ENCODE results near the gene TOMT.

DNA sequence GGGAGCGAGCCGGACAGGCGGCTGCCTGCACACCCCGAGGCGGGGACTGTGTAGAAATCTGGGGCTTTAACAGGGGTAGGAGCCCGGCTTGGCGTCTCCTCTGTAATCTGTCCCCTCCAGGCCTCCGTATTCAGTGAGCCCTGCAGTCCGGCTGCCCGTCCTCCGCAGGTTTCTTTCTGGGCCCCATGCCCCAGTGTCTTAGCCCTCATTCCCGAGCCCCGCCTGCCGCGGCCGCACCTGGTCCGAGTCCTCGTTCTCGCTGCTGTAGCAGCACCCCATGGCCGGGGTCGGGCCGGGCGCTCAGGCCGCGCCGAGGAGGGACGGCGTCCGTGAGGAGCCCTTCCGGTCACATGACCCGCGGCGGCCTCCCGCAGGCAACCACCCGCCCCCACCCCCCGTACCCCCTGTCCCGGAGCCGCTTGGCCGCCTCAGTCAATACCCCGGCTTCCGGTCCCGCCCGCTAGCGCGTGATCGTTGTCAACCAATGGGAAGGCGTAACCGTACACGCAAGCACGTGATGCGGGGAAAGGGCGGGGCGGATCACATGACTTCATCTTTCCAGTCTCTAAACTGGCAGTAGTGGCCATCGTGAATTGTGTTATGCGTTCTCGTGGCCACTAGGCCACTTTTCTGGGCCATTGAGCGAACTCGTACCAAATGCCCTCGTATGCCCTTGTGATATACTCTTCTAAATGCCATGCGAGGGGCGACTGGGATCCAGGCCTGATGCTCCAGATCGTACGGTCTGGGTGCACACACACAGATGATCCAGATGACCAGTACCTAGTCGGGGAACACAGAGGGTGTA lies 2.6 kb upstream of the TOMT start, which contains the start of gene LAMTOR1:
- TF ChIP-seq, protein P1, sequence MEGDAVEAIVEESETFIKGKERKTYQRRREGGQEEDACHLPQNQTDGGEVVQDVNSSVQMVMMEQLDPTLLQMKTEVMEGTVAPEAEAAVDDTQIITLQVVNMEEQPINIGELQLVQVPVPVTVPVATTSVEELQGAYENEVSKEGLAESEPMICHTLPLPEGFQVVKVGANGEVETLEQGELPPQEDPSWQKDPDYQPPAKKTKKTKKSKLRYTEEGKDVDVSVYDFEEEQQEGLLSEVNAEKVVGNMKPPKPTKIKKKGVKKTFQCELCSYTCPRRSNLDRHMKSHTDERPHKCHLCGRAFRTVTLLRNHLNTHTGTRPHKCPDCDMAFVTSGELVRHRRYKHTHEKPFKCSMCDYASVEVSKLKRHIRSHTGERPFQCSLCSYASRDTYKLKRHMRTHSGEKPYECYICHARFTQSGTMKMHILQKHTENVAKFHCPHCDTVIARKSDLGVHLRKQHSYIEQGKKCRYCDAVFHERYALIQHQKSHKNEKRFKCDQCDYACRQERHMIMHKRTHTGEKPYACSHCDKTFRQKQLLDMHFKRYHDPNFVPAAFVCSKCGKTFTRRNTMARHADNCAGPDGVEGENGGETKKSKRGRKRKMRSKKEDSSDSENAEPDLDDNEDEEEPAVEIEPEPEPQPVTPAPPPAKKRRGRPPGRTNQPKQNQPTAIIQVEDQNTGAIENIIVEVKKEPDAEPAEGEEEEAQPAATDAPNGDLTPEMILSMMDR (IDR thresholded peaks at IDR 0.05) = no peak
- TF ChIP-seq, protein P2, sequence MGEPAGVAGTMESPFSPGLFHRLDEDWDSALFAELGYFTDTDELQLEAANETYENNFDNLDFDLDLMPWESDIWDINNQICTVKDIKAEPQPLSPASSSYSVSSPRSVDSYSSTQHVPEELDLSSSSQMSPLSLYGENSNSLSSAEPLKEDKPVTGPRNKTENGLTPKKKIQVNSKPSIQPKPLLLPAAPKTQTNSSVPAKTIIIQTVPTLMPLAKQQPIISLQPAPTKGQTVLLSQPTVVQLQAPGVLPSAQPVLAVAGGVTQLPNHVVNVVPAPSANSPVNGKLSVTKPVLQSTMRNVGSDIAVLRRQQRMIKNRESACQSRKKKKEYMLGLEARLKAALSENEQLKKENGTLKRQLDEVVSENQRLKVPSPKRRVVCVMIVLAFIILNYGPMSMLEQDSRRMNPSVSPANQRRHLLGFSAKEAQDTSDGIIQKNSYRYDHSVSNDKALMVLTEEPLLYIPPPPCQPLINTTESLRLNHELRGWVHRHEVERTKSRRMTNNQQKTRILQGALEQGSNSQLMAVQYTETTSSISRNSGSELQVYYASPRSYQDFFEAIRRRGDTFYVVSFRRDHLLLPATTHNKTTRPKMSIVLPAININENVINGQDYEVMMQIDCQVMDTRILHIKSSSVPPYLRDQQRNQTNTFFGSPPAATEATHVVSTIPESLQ (CRISPR knock-in tag; IDR thresholded peaks at IDR 0.05) = no peak
- TF ChIP-seq CREM (CRISPR knock-in tag; IDR thresholded peaks at IDR 0.05) = no peak
- TF ChIP-seq ZNF219 (CRISPR knock-in tag; IDR thresholded peaks at IDR 0.05; ENCODE audit: borderline replicate concordance) = no peak; the same call in 1 of the 2 replicates
- TF ChIP-seq KAT7 (CRISPR knock-in tag; IDR thresholded peaks at IDR 0.05; ENCODE audit: borderline replicate concordance) = 0 out of 2 replicates have a peak, but pooled peaks have one; percentile 35
- TF ChIP-seq, protein P3, sequence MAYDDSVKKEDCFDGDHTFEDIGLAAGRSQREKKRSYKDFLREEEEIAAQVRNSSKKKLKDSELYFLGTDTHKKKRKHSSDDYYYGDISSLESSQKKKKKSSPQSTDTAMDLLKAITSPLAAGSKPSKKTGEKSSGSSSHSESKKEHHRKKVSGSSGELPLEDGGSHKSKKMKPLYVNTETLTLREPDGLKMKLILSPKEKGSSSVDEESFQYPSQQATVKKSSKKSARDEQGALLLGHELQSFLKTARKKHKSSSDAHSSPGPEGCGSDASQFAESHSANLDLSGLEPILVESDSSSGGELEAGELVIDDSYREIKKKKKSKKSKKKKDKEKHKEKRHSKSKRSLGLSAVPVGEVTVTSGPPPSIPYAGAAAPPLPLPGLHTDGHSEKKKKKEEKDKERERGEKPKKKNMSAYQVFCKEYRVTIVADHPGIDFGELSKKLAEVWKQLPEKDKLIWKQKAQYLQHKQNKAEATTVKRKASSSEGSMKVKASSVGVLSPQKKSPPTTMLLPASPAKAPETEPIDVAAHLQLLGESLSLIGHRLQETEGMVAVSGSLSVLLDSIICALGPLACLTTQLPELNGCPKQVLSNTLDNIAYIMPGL (CRISPR knock-in tag; IDR thresholded peaks at IDR 0.05) = peak; percentile 28; the same call in 1 of the 2 replicates
- TF ChIP-seq, protein P4, sequence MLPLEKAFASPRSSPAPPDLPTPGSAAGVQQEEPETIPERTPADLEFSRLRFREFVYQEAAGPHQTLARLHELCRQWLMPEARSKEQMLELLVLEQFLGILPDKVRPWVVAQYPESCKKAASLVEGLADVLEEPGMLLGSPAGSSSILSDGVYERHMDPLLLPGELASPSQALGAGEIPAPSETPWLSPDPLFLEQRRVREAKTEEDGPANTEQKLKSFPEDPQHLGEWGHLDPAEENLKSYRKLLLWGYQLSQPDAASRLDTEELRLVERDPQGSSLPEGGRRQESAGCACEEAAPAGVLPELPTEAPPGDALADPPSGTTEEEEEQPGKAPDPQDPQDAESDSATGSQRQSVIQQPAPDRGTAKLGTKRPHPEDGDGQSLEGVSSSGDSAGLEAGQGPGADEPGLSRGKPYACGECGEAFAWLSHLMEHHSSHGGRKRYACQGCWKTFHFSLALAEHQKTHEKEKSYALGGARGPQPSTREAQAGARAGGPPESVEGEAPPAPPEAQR (CRISPR knock-in tag; IDR thresholded peaks at IDR 0.05) = no peak
- TF ChIP-seq, protein P5, sequence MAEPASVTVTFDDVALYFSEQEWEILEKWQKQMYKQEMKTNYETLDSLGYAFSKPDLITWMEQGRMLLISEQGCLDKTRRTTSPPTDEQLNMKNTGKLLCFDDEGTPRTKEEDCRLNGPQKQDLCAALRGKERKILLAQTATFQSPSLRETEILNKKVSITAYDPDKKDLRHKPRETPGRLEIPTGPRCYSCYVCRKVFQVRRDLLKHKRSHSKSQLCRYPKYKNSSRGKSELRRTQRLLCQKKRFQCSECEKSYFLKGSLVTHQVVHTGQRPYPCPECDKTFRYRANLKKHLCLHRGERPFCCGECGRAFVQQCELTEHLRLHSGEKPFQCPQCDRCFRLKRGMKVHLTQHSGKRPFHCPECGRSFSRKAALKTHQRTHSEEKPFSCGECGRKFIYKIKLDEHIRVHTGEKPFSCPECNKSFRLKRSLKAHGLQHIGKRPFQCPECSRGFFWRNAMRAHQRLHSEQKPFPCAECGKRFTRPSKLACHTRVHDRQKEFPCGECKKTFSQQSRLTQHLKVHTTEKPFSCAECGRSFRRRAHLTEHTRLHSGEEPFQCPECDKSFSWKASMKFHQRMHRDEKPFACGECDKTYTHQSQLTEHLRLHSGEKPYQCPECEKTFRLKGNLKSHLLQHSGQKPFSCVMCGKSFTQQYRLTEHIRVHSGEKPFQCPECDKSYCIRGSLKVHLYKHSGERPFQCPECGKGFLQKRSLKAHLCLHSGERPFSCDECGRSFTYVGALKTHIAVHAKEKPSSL (CRISPR knock-in tag; conservative IDR thresholded peaks at IDR 0.05) = no peak
- TF ChIP-seq CREB1 (CRISPR knock-in tag; IDR thresholded peaks at IDR 0.05) = peak; percentile 60; the same call in 1 of the 2 replicates
- TF ChIP-seq JUN (CRISPR knock-in tag; IDR thresholded peaks at IDR 0.05) = no peak
- TF ChIP-seq, protein P6, sequence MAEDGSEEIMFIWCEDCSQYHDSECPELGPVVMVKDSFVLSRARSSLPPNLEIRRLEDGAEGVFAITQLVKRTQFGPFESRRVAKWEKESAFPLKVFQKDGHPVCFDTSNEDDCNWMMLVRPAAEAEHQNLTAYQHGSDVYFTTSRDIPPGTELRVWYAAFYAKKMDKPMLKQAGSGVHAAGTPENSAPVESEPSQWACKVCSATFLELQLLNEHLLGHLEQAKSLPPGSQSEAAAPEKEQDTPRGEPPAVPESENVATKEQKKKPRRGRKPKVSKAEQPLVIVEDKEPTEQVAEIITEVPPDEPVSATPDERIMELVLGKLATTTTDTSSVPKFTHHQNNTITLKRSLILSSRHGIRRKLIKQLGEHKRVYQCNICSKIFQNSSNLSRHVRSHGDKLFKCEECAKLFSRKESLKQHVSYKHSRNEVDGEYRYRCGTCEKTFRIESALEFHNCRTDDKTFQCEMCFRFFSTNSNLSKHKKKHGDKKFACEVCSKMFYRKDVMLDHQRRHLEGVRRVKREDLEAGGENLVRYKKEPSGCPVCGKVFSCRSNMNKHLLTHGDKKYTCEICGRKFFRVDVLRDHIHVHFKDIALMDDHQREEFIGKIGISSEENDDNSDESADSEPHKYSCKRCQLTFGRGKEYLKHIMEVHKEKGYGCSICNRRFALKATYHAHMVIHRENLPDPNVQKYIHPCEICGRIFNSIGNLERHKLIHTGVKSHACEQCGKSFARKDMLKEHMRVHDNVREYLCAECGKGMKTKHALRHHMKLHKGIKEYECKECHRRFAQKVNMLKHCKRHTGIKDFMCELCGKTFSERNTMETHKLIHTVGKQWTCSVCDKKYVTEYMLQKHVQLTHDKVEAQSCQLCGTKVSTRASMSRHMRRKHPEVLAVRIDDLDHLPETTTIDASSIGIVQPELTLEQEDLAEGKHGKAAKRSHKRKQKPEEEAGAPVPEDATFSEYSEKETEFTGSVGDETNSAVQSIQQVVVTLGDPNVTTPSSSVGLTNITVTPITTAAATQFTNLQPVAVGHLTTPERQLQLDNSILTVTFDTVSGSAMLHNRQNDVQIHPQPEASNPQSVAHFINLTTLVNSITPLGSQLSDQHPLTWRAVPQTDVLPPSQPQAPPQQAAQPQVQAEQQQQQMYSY (CRISPR knock-in tag; IDR thresholded peaks at IDR 0.05) = no peak
- TF ChIP-seq, protein P7, sequence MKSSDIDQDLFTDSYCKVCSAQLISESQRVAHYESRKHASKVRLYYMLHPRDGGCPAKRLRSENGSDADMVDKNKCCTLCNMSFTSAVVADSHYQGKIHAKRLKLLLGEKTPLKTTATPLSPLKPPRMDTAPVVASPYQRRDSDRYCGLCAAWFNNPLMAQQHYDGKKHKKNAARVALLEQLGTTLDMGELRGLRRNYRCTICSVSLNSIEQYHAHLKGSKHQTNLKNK (CRISPR knock-in tag; IDR thresholded peaks at IDR 0.05) = no peak
- TF ChIP-seq, protein P8, sequence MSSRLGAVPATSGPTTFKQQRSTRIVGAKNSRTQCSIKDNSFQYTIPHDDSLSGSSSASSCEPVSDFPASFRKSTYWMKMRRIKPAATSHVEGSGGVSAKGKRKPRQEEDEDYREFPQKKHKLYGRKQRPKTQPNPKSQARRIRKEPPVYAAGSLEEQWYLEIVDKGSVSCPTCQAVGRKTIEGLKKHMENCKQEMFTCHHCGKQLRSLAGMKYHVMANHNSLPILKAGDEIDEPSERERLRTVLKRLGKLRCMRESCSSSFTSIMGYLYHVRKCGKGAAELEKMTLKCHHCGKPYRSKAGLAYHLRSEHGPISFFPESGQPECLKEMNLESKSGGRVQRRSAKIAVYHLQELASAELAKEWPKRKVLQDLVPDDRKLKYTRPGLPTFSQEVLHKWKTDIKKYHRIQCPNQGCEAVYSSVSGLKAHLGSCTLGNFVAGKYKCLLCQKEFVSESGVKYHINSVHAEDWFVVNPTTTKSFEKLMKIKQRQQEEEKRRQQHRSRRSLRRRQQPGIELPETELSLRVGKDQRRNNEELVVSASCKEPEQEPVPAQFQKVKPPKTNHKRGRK (CRISPR knock-in tag; IDR thresholded peaks at IDR 0.05; ENCODE audit: borderline replicate concordance) = no peak
